Gastroesophageal sphincter (tissue), 3 donors: ENCODE results near the gene CCL5.

Experiments
- POLR2A ChIP-seq, 2 donors: fragments of 450-650 bp; IDR thresholded peaks; one replicate each; pipeline ENCODE4 v1.6.1; 2017; ENCODE audit warnings: antibody characterized with exemption in 2 of 2, mild to moderate bottlenecking in 2 of 2, moderate library complexity in 1 of 2
- POLR2AphosphoS5 ChIP-seq: sonication (generic); formaldehyde crosslinking; IDR thresholded peaks from one replicate; pipeline ENCODE4 v1.6.1; 2017; ENCODE audit warnings: antibody characterized with exemption
- TF ChIP-seq, protein P1 (sequence below), 4 experiments: fragments of 200-600 bp in 2 of 4; fragments of 450-650 bp in 2 of 4; sonication (generic) in 1 of 4; IDR thresholded peaks; one replicate each; pipeline ENCODE4 v1.5.1; 2017 to 2019; ENCODE audit warnings: antibody characterized with exemption in 4 of 4, mild to moderate bottlenecking in 2 of 4, moderate library complexity in 2 of 4

DNA sequence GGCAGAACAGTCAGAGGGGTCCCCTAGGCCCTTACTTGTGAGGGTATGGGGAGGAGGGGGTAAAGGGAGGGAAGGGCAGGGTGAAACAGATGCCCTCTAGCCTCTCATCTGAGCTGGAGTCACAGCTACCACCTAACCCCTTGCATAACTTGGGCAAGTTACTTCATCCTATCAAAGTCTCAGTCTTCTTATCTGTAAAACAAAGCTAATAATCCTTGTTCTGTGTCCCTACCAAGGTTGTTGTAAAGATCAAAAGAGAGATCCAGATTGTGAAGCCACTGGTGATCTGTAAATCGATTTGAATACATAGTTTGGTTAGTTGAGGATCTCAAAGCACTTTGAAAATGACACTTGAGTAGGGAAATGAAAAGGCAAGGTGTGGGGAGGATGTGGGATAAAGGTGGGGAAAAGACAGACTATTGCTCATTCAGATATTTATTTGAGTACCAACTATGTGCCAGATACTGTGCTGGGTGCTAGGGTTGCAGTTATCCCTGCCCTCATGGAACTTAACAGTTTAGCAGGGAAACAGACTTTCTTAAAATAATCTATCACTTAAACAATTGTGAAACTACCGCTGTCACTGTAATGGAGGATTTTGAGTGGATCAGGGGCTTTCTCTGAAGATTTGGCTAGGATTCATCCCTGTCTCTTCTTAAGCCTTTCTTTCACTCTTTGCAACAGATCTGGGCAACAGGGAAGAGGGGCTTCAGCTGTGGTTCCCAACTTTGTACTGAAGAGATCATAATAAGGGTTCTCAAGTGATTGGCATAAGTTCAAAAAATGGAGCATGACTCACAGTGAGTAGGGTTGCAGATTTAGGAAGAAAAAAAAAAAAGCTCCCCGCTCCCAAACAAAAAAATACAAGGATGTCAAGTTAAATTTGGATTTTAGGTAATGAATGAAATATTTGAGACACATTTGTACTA, 14.5 kb downstream of the CCL5 start:
- TF ChIP-seq, protein P1, sequence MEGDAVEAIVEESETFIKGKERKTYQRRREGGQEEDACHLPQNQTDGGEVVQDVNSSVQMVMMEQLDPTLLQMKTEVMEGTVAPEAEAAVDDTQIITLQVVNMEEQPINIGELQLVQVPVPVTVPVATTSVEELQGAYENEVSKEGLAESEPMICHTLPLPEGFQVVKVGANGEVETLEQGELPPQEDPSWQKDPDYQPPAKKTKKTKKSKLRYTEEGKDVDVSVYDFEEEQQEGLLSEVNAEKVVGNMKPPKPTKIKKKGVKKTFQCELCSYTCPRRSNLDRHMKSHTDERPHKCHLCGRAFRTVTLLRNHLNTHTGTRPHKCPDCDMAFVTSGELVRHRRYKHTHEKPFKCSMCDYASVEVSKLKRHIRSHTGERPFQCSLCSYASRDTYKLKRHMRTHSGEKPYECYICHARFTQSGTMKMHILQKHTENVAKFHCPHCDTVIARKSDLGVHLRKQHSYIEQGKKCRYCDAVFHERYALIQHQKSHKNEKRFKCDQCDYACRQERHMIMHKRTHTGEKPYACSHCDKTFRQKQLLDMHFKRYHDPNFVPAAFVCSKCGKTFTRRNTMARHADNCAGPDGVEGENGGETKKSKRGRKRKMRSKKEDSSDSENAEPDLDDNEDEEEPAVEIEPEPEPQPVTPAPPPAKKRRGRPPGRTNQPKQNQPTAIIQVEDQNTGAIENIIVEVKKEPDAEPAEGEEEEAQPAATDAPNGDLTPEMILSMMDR (IDR thresholded peaks at IDR 0.05) = no peak
- TF ChIP-seq POLR2AphosphoS5 (no peak), POLR2A (IDR thresholded peaks at IDR 0.05) (no peak)
